ENCODE data around the gene RIN3.

The RIN3 gene

DNA sequence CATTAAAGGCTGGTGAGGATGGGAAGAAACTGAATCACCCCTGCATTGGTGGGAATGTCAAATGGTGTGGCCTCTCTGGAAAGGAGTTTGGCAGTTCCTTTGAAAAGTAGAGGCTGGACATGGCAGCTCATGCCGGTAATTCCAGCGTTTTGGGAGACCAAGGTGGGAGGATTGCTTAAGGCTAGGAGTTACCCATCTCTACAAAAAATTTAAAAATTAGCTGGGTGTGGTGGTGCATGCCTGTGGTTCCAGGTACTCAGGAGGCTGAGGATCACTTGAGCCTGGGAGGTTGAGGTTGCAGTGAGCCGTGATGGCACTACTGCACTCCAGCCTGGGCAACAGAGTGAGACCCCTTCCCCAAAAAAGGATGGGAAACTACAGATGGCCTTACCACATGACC lies 93.7 kb downstream of the RIN3 start:
- no peak for DNase-seq (ENCODE audit: low read depth)
- TF ChIP-seq, protein P1, sequence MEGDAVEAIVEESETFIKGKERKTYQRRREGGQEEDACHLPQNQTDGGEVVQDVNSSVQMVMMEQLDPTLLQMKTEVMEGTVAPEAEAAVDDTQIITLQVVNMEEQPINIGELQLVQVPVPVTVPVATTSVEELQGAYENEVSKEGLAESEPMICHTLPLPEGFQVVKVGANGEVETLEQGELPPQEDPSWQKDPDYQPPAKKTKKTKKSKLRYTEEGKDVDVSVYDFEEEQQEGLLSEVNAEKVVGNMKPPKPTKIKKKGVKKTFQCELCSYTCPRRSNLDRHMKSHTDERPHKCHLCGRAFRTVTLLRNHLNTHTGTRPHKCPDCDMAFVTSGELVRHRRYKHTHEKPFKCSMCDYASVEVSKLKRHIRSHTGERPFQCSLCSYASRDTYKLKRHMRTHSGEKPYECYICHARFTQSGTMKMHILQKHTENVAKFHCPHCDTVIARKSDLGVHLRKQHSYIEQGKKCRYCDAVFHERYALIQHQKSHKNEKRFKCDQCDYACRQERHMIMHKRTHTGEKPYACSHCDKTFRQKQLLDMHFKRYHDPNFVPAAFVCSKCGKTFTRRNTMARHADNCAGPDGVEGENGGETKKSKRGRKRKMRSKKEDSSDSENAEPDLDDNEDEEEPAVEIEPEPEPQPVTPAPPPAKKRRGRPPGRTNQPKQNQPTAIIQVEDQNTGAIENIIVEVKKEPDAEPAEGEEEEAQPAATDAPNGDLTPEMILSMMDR (IDR thresholded peaks at IDR 0.05; ENCODE audit: low read depth, low read length, missing control alignments), result no peak

GRCh38 chr14:92607702-92608429 lies 94.3 kb downstream of the RIN3 start:
- DNase-seq (ENCODE audit: low read depth), result no peak
- no peak overlapping the region for H3K4me3 ChIP-seq (ENCODE audit: low read depth, low read length)
- TF ChIP-seq, protein P1 (IDR thresholded peaks at IDR 0.05; ENCODE audit: low read depth, low read length, missing control alignments), result no peak

More for the DNA sequence above, 93.7 kb downstream of the RIN3 start:
- no peak overlapping the region for H3K4me3 ChIP-seq (ENCODE audit: low read depth, low read length)

DNA sequence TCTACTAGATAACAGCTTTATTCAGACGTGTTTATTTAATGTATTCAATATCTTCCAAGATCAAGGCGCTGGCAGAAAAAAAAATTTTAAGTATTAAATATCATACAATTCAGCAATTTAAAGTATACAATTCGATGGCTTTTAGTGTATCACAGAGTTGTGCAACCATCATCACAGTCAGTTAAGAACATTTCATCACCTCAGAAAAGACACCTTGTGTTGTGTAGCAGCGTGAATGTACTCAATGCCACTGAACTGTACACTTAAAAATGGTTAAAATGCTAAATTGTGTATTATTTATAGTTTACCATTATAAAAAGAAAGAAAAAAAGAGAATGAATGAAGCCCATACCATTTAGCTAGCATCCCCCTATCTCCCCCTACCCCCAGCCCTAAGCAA lies 96.4 kb downstream of the RIN3 start:
- TF ChIP-seq, protein P1 (IDR thresholded peaks at IDR 0.05; ENCODE audit: low read depth, low read length, missing control alignments), result no peak
- H3K4me3 ChIP-seq (ENCODE audit: low read depth, low read length), result no peak overlapping the region
- no peak for DNase-seq (ENCODE audit: low read depth)

DNA sequence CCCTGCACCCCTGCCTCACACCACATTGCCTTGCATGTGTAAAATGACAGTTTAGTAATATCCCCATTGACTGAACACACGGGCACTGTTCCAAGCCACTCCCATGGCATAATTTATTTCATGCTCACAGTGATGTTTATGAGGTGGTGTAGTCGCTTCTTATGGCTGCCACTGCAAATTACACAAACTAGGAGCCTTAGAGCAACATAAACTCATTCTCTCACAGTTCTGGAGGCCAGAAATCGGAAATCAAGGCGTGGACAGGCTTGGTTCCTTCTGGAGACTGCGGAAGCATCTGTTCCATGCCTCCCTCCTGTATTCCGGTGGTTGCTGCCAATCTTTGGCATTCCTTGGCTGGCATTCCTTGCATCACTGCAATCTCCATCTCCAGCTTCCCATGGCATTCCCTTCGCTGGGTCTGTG lies 97.3 kb downstream of the RIN3 start:
- H3K4me3 ChIP-seq (ENCODE audit: low read depth, low read length), result no peak overlapping the region
- no peak for DNase-seq (ENCODE audit: low read depth)
- TF ChIP-seq, protein P1 (IDR thresholded peaks at IDR 0.05; ENCODE audit: low read depth, low read length, missing control alignments), result no peak

DNA sequence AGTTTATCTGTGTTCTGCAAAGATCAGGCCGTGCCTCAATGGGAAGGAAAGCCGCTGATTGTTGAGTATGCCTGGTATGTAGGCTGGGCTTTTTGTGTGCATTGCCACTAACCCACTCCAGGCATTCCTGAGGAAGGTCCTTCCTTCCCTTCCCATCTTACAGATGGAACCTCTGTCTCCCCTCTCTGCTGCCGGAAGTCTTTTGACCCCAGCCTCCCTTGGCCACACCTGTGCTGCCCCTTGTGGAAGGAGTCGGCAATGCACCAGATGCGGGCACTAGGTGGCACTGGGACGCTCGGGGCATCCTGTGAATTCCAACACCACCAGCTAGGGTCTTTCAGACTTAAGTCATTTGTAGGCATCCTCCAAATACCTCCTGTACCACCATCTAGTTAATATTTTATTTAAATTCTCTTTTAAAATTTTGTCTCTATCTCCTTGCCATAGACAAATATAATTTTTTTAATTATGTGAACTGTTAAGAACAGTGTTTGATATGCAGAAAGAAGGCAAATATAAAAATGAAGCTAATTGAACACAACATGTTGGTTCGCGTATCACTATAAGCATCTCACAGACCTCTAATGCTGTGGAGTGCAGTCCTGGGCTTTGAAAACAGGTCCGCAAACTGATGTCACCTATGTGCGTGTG lies 99.6 kb downstream of the RIN3 start:
- TF ChIP-seq, protein P1 (IDR thresholded peaks at IDR 0.05; ENCODE audit: low read depth, low read length, missing control alignments), result peak; percentile 89
- DNase-seq (ENCODE audit: low read depth), result no peak
- H3K4me3 ChIP-seq (ENCODE audit: low read depth, low read length), result no peak overlapping the region

GRCh38 chr14:92613681-92614260 lies 100.2 kb downstream of the RIN3 start:
- H3K4me3 ChIP-seq (ENCODE audit: low read depth, low read length), result no peak overlapping the region
- DNase-seq (ENCODE audit: low read depth), result no peak
- TF ChIP-seq, protein P1 (IDR thresholded peaks at IDR 0.05; ENCODE audit: low read depth, low read length, missing control alignments), result no peak
